WTC11 (cell line): ENCODE measurements around the gene PABPC3.

Experiments
- AFF4 ChIP-seq: sonication (generic); formaldehyde crosslinking; IDR thresholded peaks from 2 replicates; pipeline ENCODE4 v1.8.1; 2023; ENCODE audit warnings: mild to moderate bottlenecking, missing genetic modification reagents, borderline replicate concordance
- FOXK1 ChIP-seq: sonication (generic); formaldehyde crosslinking; IDR thresholded peaks from 2 replicates; pipeline ENCODE4 v1.8.0; 2022; ENCODE audit warnings: mild to moderate bottlenecking, moderate library complexity, missing genetic modification reagents
- NFATC4 ChIP-seq: fragments of 250-450 bp; sonication (Bioruptor Pico); IDR thresholded peaks from 2 replicates; pipeline ENCODE4 v1.9.0; 2021; ENCODE audit warnings: mild to moderate bottlenecking
- RELA ChIP-seq: sonication (generic); formaldehyde crosslinking; IDR thresholded peaks from 2 replicates; pipeline ENCODE4 v1.8.1; 2022; ENCODE audit warnings: missing genetic modification reagents, mild to moderate bottlenecking, borderline replicate concordance
- ZNF425 ChIP-seq: fragments of 250-450 bp; sonication (Bioruptor Pico); conservative IDR thresholded peaks from 2 replicates; pipeline ENCODE4 v1.9.0; 2021; ENCODE audit warnings: mild to moderate bottlenecking
- TF ChIP-seq, protein P1 (sequence below): fragments of 200-600 bp; IDR thresholded peaks from 2 replicates; pipeline ENCODE4 v1.8.0; 2022; ENCODE audit warnings: antibody characterized with exemption
- TF ChIP-seq, protein P2 (sequence below): sonication (generic); formaldehyde crosslinking; IDR thresholded peaks from 2 replicates; pipeline ENCODE4 v1.8.0; 2022; ENCODE audit warnings: mild to moderate bottlenecking, missing genetic modification reagents
- TF ChIP-seq, protein P3 (sequence below): sonication (generic); formaldehyde crosslinking; IDR thresholded peaks from 2 replicates; pipeline ENCODE4 v1.8.0; 2023; ENCODE audit warnings: missing genetic modification reagents

- TF ChIP-seq, protein P1, sequence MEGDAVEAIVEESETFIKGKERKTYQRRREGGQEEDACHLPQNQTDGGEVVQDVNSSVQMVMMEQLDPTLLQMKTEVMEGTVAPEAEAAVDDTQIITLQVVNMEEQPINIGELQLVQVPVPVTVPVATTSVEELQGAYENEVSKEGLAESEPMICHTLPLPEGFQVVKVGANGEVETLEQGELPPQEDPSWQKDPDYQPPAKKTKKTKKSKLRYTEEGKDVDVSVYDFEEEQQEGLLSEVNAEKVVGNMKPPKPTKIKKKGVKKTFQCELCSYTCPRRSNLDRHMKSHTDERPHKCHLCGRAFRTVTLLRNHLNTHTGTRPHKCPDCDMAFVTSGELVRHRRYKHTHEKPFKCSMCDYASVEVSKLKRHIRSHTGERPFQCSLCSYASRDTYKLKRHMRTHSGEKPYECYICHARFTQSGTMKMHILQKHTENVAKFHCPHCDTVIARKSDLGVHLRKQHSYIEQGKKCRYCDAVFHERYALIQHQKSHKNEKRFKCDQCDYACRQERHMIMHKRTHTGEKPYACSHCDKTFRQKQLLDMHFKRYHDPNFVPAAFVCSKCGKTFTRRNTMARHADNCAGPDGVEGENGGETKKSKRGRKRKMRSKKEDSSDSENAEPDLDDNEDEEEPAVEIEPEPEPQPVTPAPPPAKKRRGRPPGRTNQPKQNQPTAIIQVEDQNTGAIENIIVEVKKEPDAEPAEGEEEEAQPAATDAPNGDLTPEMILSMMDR, result no peak
- TF ChIP-seq, protein P2, sequence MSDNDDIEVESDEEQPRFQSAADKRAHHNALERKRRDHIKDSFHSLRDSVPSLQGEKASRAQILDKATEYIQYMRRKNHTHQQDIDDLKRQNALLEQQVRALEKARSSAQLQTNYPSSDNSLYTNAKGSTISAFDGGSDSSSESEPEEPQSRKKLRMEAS (CRISPR knock-in tag), result no peak
- TF ChIP-seq NFATC4 (CRISPR knock-in tag) (no peak), FOXK1 (CRISPR knock-in tag) (no peak), AFF4 (CRISPR knock-in tag) (no peak), ZNF425 (CRISPR knock-in tag) (no peak), RELA (CRISPR knock-in tag) (no peak)
- TF ChIP-seq, protein P3, sequence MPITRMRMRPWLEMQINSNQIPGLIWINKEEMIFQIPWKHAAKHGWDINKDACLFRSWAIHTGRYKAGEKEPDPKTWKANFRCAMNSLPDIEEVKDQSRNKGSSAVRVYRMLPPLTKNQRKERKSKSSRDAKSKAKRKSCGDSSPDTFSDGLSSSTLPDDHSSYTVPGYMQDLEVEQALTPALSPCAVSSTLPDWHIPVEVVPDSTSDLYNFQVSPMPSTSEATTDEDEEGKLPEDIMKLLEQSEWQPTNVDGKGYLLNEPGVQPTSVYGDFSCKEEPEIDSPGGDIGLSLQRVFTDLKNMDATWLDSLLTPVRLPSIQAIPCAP (CRISPR knock-in tag), result no peak
Observed at GRCh38 chr13:25131881-25132420, 36.0 kb downstream of the PABPC3 start.
